K562 (cell line): Measurements from ENCODE around the gene DPEP2NB. TPM values are rescaled to one million over a fixed set of nuclear protein-coding genes. Genes with fewer than 3 reads are reported as not detected.
"Not testable (repeated sequence)": the region's sequence is repeated elsewhere in the genome, so short reads cannot be mapped to it uniquely, and the experiment has no call there.

Experiments
- ATAC-seq: fragments of 200-7000 bp; cut with Tn5 transposase; 3 replicates; pipeline ENCODE4 v1.9.1; 2020; ENCODE audit warnings: moderate library complexity
- BruUV-seq: library from RNA; stranded (reverse); fragments of 400-500 nt; replicated peaks from 2 replicates; lab custom pipeline; 2021; lab: Mats Ljungman, UMichigan
- CTCF ChIA-PET: fragments of 300-600 bp; formaldehyde crosslinking; extraction: SDS; loops from one replicate; lab custom pipeline; 2021; ENCODE audit warnings: low intra/inter-chr PET ratio; lab: Yijun Ruan, JAX
- POLR2A ChIA-PET: fragments of 300-600, 350-650 bp; sonication (Branson Sonifier 250); formaldehyde crosslinking; extraction: SDS; loops from one replicate; lab custom pipeline; 2021; ENCODE audit warnings: antibody characterized with exemption, inconsistent platforms; lab: Yijun Ruan, JAX
- DNase-seq, 4 experiments: peaks; one replicate each; pipeline versions ENCODE4 v3.0.0 to v3.0.0-alpha.2; 2011 to 2018; ENCODE audit warnings: low spot score in 3 of 4, mixed read lengths in 3 of 4; ENCODE audit errors: extremely low read depth in 1 of 4
- FAIRE-seq: peaks from 2 replicates; lab custom pipeline; 2011; peaks lifted over from hg19 to GRCh38; lab: Jason Lieb, UNC
- H2AFZ ChIP-seq: 2 replicates; pipeline ENCODE4 v1.6.0; 2011; ENCODE audit warnings: low read depth, low read length, control low read depth, inconsistent platforms
- H3K27ac ChIP-seq: fragments of 200-600 bp; 3 replicates; pipeline ENCODE4 v1.8.0; 2011; ENCODE audit warnings: low read depth, mild to moderate bottlenecking, control low read depth, inconsistent platforms, low read length, moderate library complexity, mixed read lengths; ENCODE audit errors: extremely low read depth
- H3K27me3 ChIP-seq, 2 experiments: fragments of 300-600 bp in 1 of 2; 2 replicates in 1 of 2; 3 replicates in 1 of 2; pipeline versions ENCODE4 v1.6.0 to v1.8.0; 2011; ENCODE audit warnings: inconsistent platforms in 2 of 2, low read length in 2 of 2, mild to moderate bottlenecking in 1 of 2, mixed read lengths in 1 of 2, moderate library complexity in 1 of 2; ENCODE audit not compliant: control insufficient read depth in 2 of 2, insufficient read depth in 2 of 2
- H3K36me3 ChIP-seq: fragments of 300-600 bp; 3 replicates; pipeline ENCODE4 v1.8.0; 2011; ENCODE audit warnings: mild to moderate bottlenecking, low read length, inconsistent platforms; ENCODE audit not compliant: control insufficient read depth, insufficient read depth
- H3K4me1 ChIP-seq, 2 experiments: fragments of 200-600 bp in 1 of 2; replicated peaks in 1 of 2; 2 replicates in 1 of 2; 3 replicates in 1 of 2; pipeline versions ENCODE4 v1.5.1 to v1.8.0; 2011; ENCODE audit warnings: inconsistent platforms in 2 of 2, low read length in 2 of 2, mild to moderate bottlenecking in 1 of 2, mixed read lengths in 1 of 2, moderate library complexity in 1 of 2; ENCODE audit not compliant: control insufficient read depth in 2 of 2, insufficient read depth in 2 of 2
- H3K4me2 ChIP-seq: 2 replicates; pipeline ENCODE4 v1.6.1; 2011; ENCODE audit warnings: low read length, control low read depth, inconsistent platforms, mixed read lengths; ENCODE audit not compliant: insufficient read depth
- H3K4me3 ChIP-seq: fragments of 200-600 bp; sonication (generic), shearing (Covaris generic); 2 replicates; pipeline ENCODE4 v1.5.1; 2016; ENCODE audit warnings: control low read depth, inconsistent platforms
- H3K79me2 ChIP-seq: fragments of 200-600 bp; 3 replicates; pipeline ENCODE4 v1.8.0; 2011; ENCODE audit warnings: low read length, inconsistent platforms; ENCODE audit not compliant: control insufficient read depth, insufficient read depth
- H3K9ac ChIP-seq, 2 experiments: 2 replicates each; pipeline versions ENCODE4 v1.6.0 to v1.6.1; 2011; ENCODE audit warnings: low read depth in 2 of 2, low read length in 2 of 2, control low read depth in 1 of 2, inconsistent platforms in 1 of 2, mild to moderate bottlenecking in 1 of 2, mixed read lengths in 1 of 2; ENCODE audit not compliant: insufficient read depth in 1 of 2
- H3K9me1 ChIP-seq: one replicate; pipeline ENCODE4 v1.6.0; 2011; ENCODE audit warnings: inconsistent platforms, mild to moderate bottlenecking, low read length, moderate library complexity; ENCODE audit not compliant: control insufficient read depth, insufficient read depth
- H3K9me3 ChIP-seq: replicated peaks from 2 replicates; pipeline ENCODE4 v1.5.1; 2011; ENCODE audit warnings: low read depth, low read length, inconsistent platforms; ENCODE audit not compliant: control insufficient read depth, insufficient read depth
- H4K20me1 ChIP-seq: replicated peaks from 2 replicates; pipeline ENCODE4 v1.6.1; 2011; ENCODE audit warnings: low read length, inconsistent platforms, mixed read lengths; ENCODE audit not compliant: control insufficient read depth, insufficient read depth
- FUS ChIP-seq: fragments of 200-400 bp; formaldehyde crosslinking; optimal IDR thresholded peaks from 2 replicates; pipeline ENCODE3; 2017; ENCODE audit warnings: low read depth, low read length
- MCM2 ChIP-seq: fragments of 450-650 bp; IDR thresholded peaks from 2 replicates; pipeline ENCODE4 v1.6.1; 2017; ENCODE audit warnings: low read depth, mild to moderate bottlenecking
- POLR2G ChIP-seq: fragments of 200-400 bp; formaldehyde crosslinking; IDR thresholded peaks from 2 replicates; pipeline ENCODE4 v1.6.1; 2017; ENCODE audit warnings: low read depth, mild to moderate bottlenecking, antibody characterized with exemption, low read length, moderate library complexity
- RBFOX2 ChIP-seq: fragments of 200-400 bp; formaldehyde crosslinking; IDR thresholded peaks from 2 replicates; pipeline ENCODE4 v1.6.1; 2017; ENCODE audit warnings: low read depth, mild to moderate bottlenecking, low read length, moderate library complexity
- WGBS: fragments of 100-300 bp; shearing (Covaris generic); methylation state at CpG from one replicate; pipeline ENCODE4 v1.1.6; 2016; ENCODE audit warnings: low coverage, mixed read lengths; ENCODE audit not compliant: insufficient coverage; ENCODE audit errors: missing lambda C conversion rate; 5-methylcytosine and 5-hydroxymethylcytosine counted together
- in situ Hi-C: fragments of 300-500 bp; cut with MboI; formaldehyde crosslinking; loops from 4 replicates; pipeline ENCODE4 v1.15.0; 2018; ENCODE audit warnings: inconsistent platforms, mixed read lengths
- intact Hi-C: fragments of 100-400 bp; cut with micrococcal nuclease; formaldehyde crosslinking; loops from 2 replicates; pipeline ENCODE4 v1.14.2; 2022
- polyA plus RNA-seq, 8 experiments: library from polyadenylated mRNA; depleted of rRNA in 4 of 8; stranded (reverse) in 5 of 8; unstranded in 3 of 8; fragments of >200 nt; fragmentation: Nextera tagmentation in 2 of 8; fragmentation: Illumina TruSeq in 1 of 8; extraction: Ambion mirVana in 2 of 8; extraction: Trizol in 1 of 8; gene quantifications; 2 replicates each; pipeline versions ENCODE4 v1.2.1 to v1.2.3, GENCODE V29; 2011 to 2014; ENCODE audit warnings: inconsistent platforms in 1 of 8, missing spikeins in 1 of 8
- total RNA-seq, 7 experiments: library from RNA; depleted of rRNA in 6 of 7; stranded (reverse); fragments of >200 nt in 6 of 7; fragmentation: Illumina TruSeq in 2 of 7; extraction: Trizol in 2 of 7; gene quantifications; 2 replicates each; pipeline versions ENCODE4 v1.2.1 to v1.2.3, GENCODE V29; 2011 to 2021; ENCODE audit warnings: low replicate concordance in 1 of 7
- TF ChIP-seq, protein P1 (sequence below), 2 experiments: fragments of 450-650 bp in 1 of 2; sonication (generic) in 1 of 2; formaldehyde crosslinking in 1 of 2; IDR thresholded peaks; 2 replicates each; pipeline versions ENCODE4 v1.7.1 to v1.9.0; 2016 to 2022; ENCODE audit warnings: inconsistent platforms in 1 of 2, mild to moderate bottlenecking in 1 of 2, missing genetic modification reagents in 1 of 2

The DPEP2NB gene
- total and polyA plus RNA-seq, 9 of the 15 experiments (the other 6 are each of a cell fraction or from before 2014, with no cell fraction given) = not detected

DNA sequence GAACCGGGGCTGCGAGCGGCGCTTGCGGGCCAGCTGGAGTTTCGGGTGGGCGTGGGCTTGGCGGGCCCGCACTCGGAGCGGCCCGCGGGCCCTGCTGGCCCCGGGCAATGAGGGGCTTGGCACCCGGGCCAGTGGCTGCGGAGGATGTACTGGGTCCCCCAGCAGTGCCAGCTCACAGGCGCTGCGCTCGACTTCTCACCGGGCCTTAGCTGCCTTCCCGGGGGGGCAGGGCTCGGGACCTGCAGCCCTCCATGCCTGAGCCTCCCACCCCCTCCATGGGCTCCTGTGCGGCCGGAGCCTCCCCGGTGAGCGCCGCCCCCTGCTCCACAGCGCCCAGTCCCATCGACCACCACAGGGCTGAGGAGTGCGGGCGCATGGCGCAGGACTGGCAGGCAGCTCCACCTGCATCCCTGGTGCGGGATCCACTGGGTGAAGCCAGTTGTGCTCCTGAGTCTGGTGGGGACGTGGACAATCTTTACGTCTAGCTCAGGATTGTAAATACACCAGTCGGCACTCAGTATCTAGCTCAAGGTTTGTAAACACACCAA lies 17.4 kb downstream of the DPEP2NB start:
- DNase-seq, CTCF ChIA-PET, H3K36me3 ChIP-seq, H3K9ac ChIP-seq, BruUV-seq, H3K79me2 ChIP-seq, intact Hi-C loops, H3K27me3 ChIP-seq, H3K9me1 ChIP-seq, FAIRE-seq, H3K27ac ChIP-seq, H4K20me1 ChIP-seq, ATAC-seq, H3K4me2 ChIP-seq, H3K4me3 ChIP-seq, H3K9me3 ChIP-seq: not testable (repeated sequence)
- WGBS = 95% methylated on average over 17 of the region's 36 CpGs
- TF ChIP-seq POLR2G (0 out of 2 replicates have a peak, but pooled peaks have one; percentile 11), RBFOX2 (peak; percentile 10; the same call in 1 of the 2 replicates)
- Histone ChIP-seq H2AFZ (peak overlapping the region; percentile 63; the same call in 1 of the 2 replicates), H3K4me1 (peaks cover 27 to 29% of the 10 kb centered on the region in 2 experiments)
- in situ Hi-C loops = loop anchor here (10.0 kb wide), 1 partner anchor 316 kb away; the partner anchor contains the start of genes PRMT7 and SLC7A6OS
- POLR2A ChIA-PET = interaction anchor here (0.7 to 1.1 kb wide), 3 partner anchors 10 to 52 kb away, joined by 3 read pairs; no protein-coding TSS in a partner anchor

DNA sequence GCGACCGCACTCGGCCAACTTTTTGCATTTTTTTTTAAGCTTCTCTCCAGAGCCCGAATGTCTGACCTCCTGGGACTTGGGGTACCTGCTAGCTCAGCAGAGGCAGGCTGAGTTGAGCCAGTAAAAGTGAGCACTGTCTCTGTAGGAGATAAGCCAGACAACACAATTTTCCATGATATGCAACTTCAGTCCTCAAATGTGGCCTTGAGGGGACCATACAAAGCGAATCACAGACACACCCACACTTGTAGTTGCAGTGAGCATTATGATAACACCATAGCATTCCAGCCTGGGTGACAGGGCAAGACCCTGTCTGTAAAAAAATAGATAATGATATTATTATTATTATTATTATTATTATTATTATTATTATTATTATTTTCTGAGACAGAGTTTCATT lies 19.0 kb downstream of the DPEP2NB start:
- Histone ChIP-seq H3K27me3 (no peaks in the 10 kb centered on the region), H3K4me2 (no peak overlapping the region), H2AFZ (no peak overlapping the region), H3K9me3 (no peaks in the 10 kb centered on the region), H3K27ac (no peak overlapping the region), H4K20me1 (no peaks in the 10 kb centered on the region), H3K9me1 (no peaks in the 10 kb centered on the region), H3K4me1 (peaks cover 28 to 42% of the 10 kb centered on the region in 2 experiments), H3K79me2 (no peaks in the 10 kb centered on the region), H3K36me3 (no peaks in the 10 kb centered on the region), H3K4me3 (no peak overlapping the region), H3K9ac (no peak overlapping the region; a peak in 1 of 4 replicates)
- ChIA-PET CTCF (no interaction called here), POLR2A (interaction anchor here (0.6 to 1.7 kb wide), 2 partner anchors 10 to 23 kb away, joined by 5 to 7 read pairs; no protein-coding TSS in a partner anchor)
- intact Hi-C loops = no loop called here
- WGBS = 67% methylated on average over 5 of the region's 5 CpGs
- DNase-seq = peak in 1 of 4 experiments; percentile 30
- ATAC-seq = no peak
- BruUV-seq = no TSS peak
- no peak for FAIRE-seq
- in situ Hi-C loops = loop anchor here (10.0 kb wide), 1 partner anchor 318 kb away; the partner anchor contains the start of genes PRMT7 and SLC7A6OS
- TF ChIP-seq MCM2 = no peak
- no peak for TF ChIP-seq FUS
- TF ChIP-seq, protein P1, sequence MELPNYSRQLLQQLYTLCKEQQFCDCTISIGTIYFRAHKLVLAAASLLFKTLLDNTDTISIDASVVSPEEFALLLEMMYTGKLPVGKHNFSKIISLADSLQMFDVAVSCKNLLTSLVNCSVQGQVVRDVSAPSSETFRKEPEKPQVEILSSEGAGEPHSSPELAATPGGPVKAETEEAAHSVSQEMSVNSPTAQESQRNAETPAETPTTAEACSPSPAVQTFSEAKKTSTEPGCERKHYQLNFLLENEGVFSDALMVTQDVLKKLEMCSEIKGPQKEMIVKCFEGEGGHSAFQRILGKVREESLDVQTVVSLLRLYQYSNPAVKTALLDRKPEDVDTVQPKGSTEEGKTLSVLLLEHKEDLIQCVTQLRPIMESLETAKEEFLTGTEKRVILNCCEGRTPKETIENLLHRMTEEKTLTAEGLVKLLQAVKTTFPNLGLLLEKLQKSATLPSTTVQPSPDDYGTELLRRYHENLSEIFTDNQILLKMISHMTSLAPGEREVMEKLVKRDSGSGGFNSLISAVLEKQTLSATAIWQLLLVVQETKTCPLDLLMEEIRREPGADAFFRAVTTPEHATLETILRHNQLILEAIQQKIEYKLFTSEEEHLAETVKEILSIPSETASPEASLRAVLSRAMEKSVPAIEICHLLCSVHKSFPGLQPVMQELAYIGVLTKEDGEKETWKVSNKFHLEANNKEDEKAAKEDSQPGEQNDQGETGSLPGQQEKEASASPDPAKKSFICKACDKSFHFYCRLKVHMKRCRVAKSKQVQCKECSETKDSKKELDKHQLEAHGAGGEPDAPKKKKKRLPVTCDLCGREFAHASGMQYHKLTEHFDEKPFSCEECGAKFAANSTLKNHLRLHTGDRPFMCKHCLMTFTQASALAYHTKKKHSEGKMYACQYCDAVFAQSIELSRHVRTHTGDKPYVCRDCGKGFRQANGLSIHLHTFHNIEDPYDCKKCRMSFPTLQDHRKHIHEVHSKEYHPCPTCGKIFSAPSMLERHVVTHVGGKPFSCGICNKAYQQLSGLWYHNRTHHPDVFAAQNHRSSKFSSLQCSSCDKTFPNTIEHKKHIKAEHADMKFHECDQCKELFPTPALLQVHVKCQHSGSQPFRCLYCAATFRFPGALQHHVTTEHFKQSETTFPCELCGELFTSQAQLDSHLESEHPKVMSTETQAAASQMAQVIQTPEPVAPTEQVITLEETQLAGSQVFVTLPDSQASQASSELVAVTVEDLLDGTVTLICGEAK (IDR thresholded peaks at IDR 0.05) = no peak
- TF ChIP-seq, protein P1 (CRISPR knock-in tag; IDR thresholded peaks at IDR 0.05) = no peak
